ENCODE data around the gene PSMG1. TPM values are rescaled to one million over a fixed set of nuclear protein-coding genes. Genes with fewer than 3 reads are reported as not detected.

The PSMG1 gene
- total and polyA plus RNA-seq, 9 of the 15 experiments (the other 6 are each of a cell fraction or from before 2014, with no cell fraction given): 54.5 to 427 (median 328) TPM

DNA sequence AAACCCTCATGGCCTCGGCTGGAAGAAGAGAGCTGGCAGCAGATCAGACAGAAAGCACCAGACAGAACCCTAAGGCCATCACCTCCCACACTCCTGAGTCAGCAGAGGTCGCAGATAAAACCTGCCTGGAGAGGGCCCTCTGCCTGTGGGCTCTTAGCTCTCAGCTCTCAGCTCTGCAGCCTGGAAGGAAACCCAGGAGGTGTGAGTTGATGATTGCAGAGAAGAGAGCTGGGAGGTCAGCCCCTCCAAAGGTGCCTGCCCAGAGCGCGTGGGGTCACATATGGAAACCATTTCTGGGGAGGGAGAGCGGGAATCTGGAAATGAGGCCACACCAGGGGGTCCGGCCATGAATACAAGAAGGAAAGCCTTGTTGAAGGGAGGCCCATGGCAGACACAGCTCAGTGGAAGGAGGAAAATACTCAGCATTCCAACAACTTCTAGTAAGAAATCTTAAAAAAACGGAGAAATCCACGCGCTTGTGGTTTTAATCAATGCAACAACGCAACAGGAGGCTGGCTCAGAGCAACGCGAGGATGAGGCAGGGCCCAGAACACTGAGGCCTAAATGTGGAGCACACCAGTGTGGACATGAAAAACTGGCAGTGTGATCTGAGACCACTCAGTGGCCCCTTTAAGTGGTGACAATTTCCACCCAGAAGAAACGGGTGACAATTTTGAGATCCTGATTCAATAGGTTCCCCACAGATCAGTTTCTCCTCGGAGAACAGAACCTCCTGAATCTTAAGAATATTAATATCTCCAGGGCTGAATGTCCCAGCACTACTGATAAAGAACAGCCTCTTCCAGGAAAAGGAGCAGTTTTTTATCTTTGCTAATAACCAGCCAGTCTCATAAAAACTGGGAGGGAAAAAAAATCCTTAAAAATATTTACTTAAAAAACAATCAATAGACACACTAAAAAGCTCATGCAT, 45.7 kb downstream of the PSMG1 start:
- Histone ChIP-seq H3K27ac (ENCODE audit: extremely low read depth, low read depth, low read length) (no peak overlapping the region), H3K4me1 (replicated peaks in 1 of 2; ENCODE audit: control insufficient read depth in 2 of 2, insufficient read depth in 2 of 2, low read length in 2 of 2) (peaks cover 0 to 6% of the 10 kb centered on the region in 2 experiments; a peak in 3 of 5 replicates), H3K79me2 (ENCODE audit: control insufficient read depth, insufficient read depth, low read length) (no peaks in the 10 kb centered on the region), H3K27me3 (ENCODE audit: control insufficient read depth in 2 of 2, insufficient read depth in 2 of 2, low read length in 2 of 2) (peaks cover 14 to 29% of the 10 kb centered on the region in 2 experiments; a peak in 4 of 5 replicates), H4K20me1 (replicated peaks; ENCODE audit: control insufficient read depth, insufficient read depth, low read length) (no peaks in the 10 kb centered on the region), H3K4me2 (ENCODE audit: insufficient read depth, low read length) (no peak overlapping the region), H2AFZ (ENCODE audit: low read depth, low read length) (no peak overlapping the region), H3K9me3 (replicated peaks; ENCODE audit: control insufficient read depth, insufficient read depth, low read depth, low read length) (no peaks in the 10 kb centered on the region), H3K4me3 (no peak overlapping the region), H3K9ac (ENCODE audit: insufficient read depth in 1 of 2, low read depth in 2 of 2, low read length in 2 of 2) (peak overlapping the region in 1 of 2 experiments; percentile 39; a peak in 1 of 4 replicates), H3K36me3 (ENCODE audit: control insufficient read depth, insufficient read depth, low read length) (no peaks in the 10 kb centered on the region), H3K9me1 (ENCODE audit: control insufficient read depth, insufficient read depth, low read length) (no peaks in the 10 kb centered on the region)
- BruUV-seq (replicated peaks): no TSS peak
- ChIA-PET POLR2A (interaction anchor here (0.6 to 1.1 kb wide), 4 partner anchors 18 to 347 kb away, joined by 3 to 6 read pairs (median 4); no protein-coding TSS in a partner anchor), CTCF (ENCODE audit: low intra/inter-chr PET ratio) (interaction anchor here (0.6 to 2.6 kb wide), 6 partner anchors 49 to 469 kb away, joined by 3 to 29 read pairs (median 4); no protein-coding TSS in a partner anchor)
- DNase-seq (ENCODE audit: extremely low read depth in 1 of 4, low spot score in 3 of 4): peak in 3 of 4 experiments; percentile 32 to 72 (median 71)
- in situ Hi-C loops (cut with MboI): no loop called here
- peak; percentile 85 for ATAC-seq
- FAIRE-seq: peak; percentile 83
- WGBS (ENCODE audit: insufficient coverage, low coverage, missing lambda C conversion rate): 34% methylated on average over 14 of the region's 14 CpGs
- intact Hi-C loops (cut with micrococcal nuclease): loop anchor here (1.0 to 5.0 kb wide), 5 partner anchors 48 to 633 kb away; partner anchors contain the start of gene ETS2
- TF ChIP-seq NFE2 (IDR thresholded peaks at IDR 0.05; ENCODE audit: low read depth) (peak; percentile 57), HCFC1 (IDR thresholded peaks at IDR 0.05; ENCODE audit: low read depth, low read length) (no peak), OTX1 (CRISPR knock-in tag; IDR thresholded peaks at IDR 0.05) (no peak), C11orf30 (IDR thresholded peaks at IDR 0.05; ENCODE audit: low read depth) (peak; percentile 78), LEF1 (IDR thresholded peaks at IDR 0.05) (peak; percentile 75; the same call in 1 of the 2 replicates), CBFA2T3 (IDR thresholded peaks at IDR 0.05) (peak; percentile 50), KDM5B (IDR thresholded peaks at IDR 0.05; ENCODE audit: insufficient replicate concordance, low read depth, low read length) (no peak), FOSL1 (tag; conservative IDR thresholded peaks at IDR 0.05) (peak; percentile 62), NCOA6 (IDR thresholded peaks at IDR 0.05) (no peak), MIER1 (IDR thresholded peaks at IDR 0.05; ENCODE audit: low read depth) (no peak), RAD21 (CRISPR knock-in tag; conservative IDR thresholded peaks at IDR 0.05 in 1 of 2, IDR thresholded peaks at IDR 0.05 in 1 of 2) (peak; percentile 24 to 42; a peak in 3 of 4 replicates), ZNF316 (IDR thresholded peaks at IDR 0.05) (peak; percentile 81), JUND (IDR thresholded peaks at IDR 0.05; ENCODE audit: borderline replicate concordance, low read depth, low read length) (peak; percentile 65; the same call in 1 of the 2 replicates), JUND (tag; IDR thresholded peaks at IDR 0.05; ENCODE audit: borderline replicate concordance, low read depth, low read length) (peak; percentile 53; the same call in 1 of the 3 replicates), TCF7 (IDR thresholded peaks at IDR 0.05; ENCODE audit: borderline replicate concordance) (peak; percentile 86; the same call in 1 of the 2 replicates)
- TF ChIP-seq, protein P1, sequence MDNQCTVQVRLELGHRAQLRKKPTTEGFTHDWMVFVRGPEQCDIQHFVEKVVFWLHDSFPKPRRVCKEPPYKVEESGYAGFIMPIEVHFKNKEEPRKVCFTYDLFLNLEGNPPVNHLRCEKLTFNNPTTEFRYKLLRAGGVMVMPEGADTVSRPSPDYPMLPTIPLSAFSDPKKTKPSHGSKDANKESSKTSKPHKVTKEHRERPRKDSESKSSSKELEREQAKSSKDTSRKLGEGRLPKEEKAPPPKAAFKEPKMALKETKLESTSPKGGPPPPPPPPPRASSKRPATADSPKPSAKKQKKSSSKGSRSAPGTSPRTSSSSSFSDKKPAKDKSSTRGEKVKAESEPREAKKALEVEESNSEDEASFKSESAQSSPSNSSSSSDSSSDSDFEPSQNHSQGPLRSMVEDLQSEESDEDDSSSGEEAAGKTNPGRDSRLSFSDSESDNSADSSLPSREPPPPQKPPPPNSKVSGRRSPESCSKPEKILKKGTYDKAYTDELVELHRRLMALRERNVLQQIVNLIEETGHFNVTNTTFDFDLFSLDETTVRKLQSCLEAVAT (IDR thresholded peaks at IDR 0.05): 0 out of 4 replicates have a peak, but pooled peaks of 1 of the 2 experiments have one; percentile 20
- TF ChIP-seq, protein P2, sequence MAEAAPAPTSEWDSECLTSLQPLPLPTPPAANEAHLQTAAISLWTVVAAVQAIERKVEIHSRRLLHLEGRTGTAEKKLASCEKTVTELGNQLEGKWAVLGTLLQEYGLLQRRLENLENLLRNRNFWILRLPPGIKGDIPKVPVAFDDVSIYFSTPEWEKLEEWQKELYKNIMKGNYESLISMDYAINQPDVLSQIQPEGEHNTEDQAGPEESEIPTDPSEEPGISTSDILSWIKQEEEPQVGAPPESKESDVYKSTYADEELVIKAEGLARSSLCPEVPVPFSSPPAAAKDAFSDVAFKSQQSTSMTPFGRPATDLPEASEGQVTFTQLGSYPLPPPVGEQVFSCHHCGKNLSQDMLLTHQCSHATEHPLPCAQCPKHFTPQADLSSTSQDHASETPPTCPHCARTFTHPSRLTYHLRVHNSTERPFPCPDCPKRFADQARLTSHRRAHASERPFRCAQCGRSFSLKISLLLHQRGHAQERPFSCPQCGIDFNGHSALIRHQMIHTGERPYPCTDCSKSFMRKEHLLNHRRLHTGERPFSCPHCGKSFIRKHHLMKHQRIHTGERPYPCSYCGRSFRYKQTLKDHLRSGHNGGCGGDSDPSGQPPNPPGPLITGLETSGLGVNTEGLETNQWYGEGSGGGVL (CRISPR knock-in tag; IDR thresholded peaks at IDR 0.05): no peak
